Adipose tissue (tissue), 3 donors: ENCODE measurements around the gene MEIS1. TPM values are rescaled to one million over a fixed set of nuclear protein-coding genes. Genes with fewer than 3 reads are reported as not detected.

ENCODE experiments used
- H3K27ac ChIP-seq: one replicate; pipeline ENCODE4 v1.5.1; 2013; ENCODE audit warnings: low read depth, low read length
- WGBS, 3 donors: extraction: QIAGEN DNeasy Blood & Tissue Kit; methylation state at CpG; one replicate each; pipeline ENCODE4 v1.1.7; 2013; 5-methylcytosine and 5-hydroxymethylcytosine counted together
- polyA plus RNA-seq, 3 donors: library from polyadenylated mRNA; stranded (reverse); fragments of 200-250 nt; gene quantifications; one replicate each; pipeline ENCODE4 v1.2.3, GENCODE V29; 2013
- donor health status: healthy with polysubstance abuse.
- donor health status: Bipolar disorder and iron deficiency.
- donor health status: healthy.

Gene MEIS1
- polyA plus RNA-seq, 3 donors: 13.7 to 27.3 (median 21.3) TPM

- 63 to 83% (median 80%) methylated on average over 2 of the region's 2 CpGs for WGBS, 3 donors
- H3K27ac ChIP-seq: no peak overlapping the region
Observed at GRCh38 chr2:66569974-66570373, 135.0 kb downstream of the MEIS1 start.

- H3K27ac ChIP-seq: no peak overlapping the region
- WGBS, 3 donors: 75 to 92% (median 89%) methylated on average over 3 of the region's 3 CpGs
Observed at GRCh38 chr2:66570471-66570870, 135.5 kb downstream of the MEIS1 start.

- 67 to 82% (median 78%) methylated on average over 6 of the region's 6 CpGs for WGBS, 3 donors
- no peak overlapping the region for H3K27ac ChIP-seq
Observed at GRCh38 chr2:66571918-66572317, 137.0 kb downstream of the MEIS1 start.

- WGBS, 3 donors: 40 to 80% (median 74%) methylated on average over 3 of the region's 3 CpGs
- no peak overlapping the region for H3K27ac ChIP-seq
Observed at GRCh38 chr2:66572391-66572790, 137.5 kb downstream of the MEIS1 start.

GRCh38 chr2:66573416-66573815 is 138.5 kb downstream of the MEIS1 start:
- no peak overlapping the region for H3K27ac ChIP-seq
- 35 to 75% (median 68%) methylated on average over 7 of the region's 7 CpGs for WGBS, 3 donors

GRCh38 chr2:66573821-66574233 is 138.9 kb downstream of the MEIS1 start:
- no peak overlapping the region for H3K27ac ChIP-seq
- WGBS, 3 donors: 19 to 30% (median 27%) methylated on average over 8 of the region's 8 CpGs

GRCh38 chr2:66574701-66575624 is 140.0 kb downstream of the MEIS1 start:
- H3K27ac ChIP-seq: peak overlapping the region; percentile 3
- WGBS, 3 donors: 0 to 1% (median 0%) methylated on average over 34 of the region's 35 CpGs

- no peak overlapping the region for H3K27ac ChIP-seq
- WGBS, 3 donors: 0 to 1% (median 1%) methylated on average over 48 to 53 of the region's 53 CpGs
Observed at GRCh38 chr2:66575625-66576310, 140.8 kb downstream of the MEIS1 start.

- 1 to 3% (median 1%) methylated on average over 11 of the region's 11 CpGs for WGBS, 3 donors
- H3K27ac ChIP-seq: no peak overlapping the region
Observed at GRCh38 chr2:66576311-66576560, 141.3 kb downstream of the MEIS1 start.

- WGBS, 3 donors: 0 to 1% (median 1%) methylated on average over 36 to 37 of the region's 37 CpGs
- H3K27ac ChIP-seq: no peak overlapping the region
Observed at GRCh38 chr2:66576561-66577320, 141.8 kb downstream of the MEIS1 start.

GRCh38 chr2:66577321-66578053 is 142.6 kb downstream of the MEIS1 start:
- 1 to 3% (median 2%) methylated on average over 42 of the region's 42 CpGs for WGBS, 3 donors
- no peak overlapping the region for H3K27ac ChIP-seq

- WGBS, 3 donors: 1 to 5% (median 3%) methylated on average over 27 of the region's 27 CpGs
Observed at GRCh38 chr2:66578054-66578686, 143.2 kb downstream of the MEIS1 start.

GRCh38 chr2:66578687-66579106 is 143.8 kb downstream of the MEIS1 start:
- H3K27ac ChIP-seq: no peak overlapping the region
- WGBS, 3 donors: 3 to 12% (median 12%) methylated on average over 10 of the region's 10 CpGs

More at GRCh38 chr2:66578054-66578686, 143.2 kb downstream of the MEIS1 start:
- no peak overlapping the region for H3K27ac ChIP-seq

- no peak overlapping the region for H3K27ac ChIP-seq
- 13 to 28% (median 23%) methylated on average over 10 of the region's 10 CpGs for WGBS, 3 donors
Observed at GRCh38 chr2:66579186-66580126, 144.5 kb downstream of the MEIS1 start.

- 9 to 23% (median 14%) methylated on average over 10 of the region's 10 CpGs for WGBS, 3 donors
- no peak overlapping the region for H3K27ac ChIP-seq
Observed at GRCh38 chr2:66580166-66581049, 145.5 kb downstream of the MEIS1 start.
